ENCODE measurements around the gene VMAC.
A peak's percentile ranks its signal among the peaks of the same experiment; 100 is the strongest.
"Not testable (repeated sequence)": the region's sequence is repeated elsewhere in the genome, so short reads cannot be mapped to it uniquely, and the experiment has no call there.

VMAC gene, protein sequence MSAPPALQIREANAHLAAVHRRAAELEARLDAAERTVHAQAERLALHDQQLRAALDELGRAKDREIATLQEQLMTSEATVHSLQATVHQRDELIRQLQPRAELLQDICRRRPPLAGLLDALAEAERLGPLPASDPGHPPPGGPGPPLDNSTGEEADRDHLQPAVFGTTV

DNA sequence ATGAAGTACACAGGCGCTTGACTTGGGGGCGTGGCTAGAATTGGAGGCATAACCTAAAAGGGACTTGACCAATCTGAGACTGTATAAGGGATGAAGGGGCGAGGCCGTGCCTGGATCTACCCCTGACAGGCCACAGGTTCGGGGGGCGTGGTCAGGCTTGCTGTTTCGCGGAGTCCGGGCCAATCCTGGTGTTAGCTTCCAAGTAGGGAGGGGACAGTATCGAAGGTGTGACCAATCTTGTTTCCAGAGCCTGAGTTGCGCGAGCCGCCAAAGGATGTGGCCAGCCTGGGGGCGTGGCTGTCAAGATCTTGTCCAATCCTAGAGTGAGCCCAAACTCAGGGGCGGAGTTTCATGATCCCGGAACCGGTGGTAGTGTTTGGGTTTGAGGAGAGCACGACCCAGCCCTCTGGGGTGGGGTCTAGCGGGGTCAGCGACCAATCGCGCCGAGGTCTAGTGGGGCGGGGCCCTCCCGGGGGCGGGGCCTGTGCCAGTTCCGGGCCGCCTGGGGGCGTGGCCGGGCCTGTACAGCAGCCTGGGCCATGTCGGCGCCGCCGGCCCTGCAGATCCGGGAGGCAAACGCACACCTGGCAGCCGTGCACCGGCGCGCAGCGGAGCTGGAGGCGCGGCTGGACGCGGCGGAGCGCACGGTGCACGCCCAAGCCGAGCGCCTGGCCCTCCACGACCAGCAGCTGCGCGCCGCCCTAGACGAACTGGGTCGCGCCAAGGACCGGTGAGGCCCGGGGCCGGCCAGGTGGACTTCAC is at the start of gene VMAC:
VMAC (plus strand) TSS at position 521 of the 762 bp plus-strand sequence; CDS start at position 540, 19 bp downstream.
- DNase-seq = peak; percentile 100

DNA sequence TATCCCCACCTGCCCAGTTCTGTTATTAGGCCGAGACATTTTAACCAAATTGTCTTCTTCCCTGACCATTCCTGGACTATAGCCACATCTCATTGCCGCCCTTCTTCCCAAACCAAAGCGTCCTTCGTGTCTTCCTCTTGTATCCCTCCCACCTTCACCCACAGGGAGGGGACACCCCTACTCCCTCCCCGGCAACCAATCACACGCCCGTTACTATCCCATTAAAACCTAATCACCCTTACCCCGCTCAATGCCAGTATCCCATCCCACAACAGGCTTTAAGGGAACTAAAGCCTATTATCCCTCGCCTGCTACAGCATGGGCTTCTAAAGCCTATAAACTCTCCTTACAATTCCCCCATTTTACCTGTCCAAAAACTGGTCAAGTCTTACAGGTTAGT is 49.5 kb upstream of the VMAC start:
- DNase-seq = not testable (repeated sequence)

DNA sequence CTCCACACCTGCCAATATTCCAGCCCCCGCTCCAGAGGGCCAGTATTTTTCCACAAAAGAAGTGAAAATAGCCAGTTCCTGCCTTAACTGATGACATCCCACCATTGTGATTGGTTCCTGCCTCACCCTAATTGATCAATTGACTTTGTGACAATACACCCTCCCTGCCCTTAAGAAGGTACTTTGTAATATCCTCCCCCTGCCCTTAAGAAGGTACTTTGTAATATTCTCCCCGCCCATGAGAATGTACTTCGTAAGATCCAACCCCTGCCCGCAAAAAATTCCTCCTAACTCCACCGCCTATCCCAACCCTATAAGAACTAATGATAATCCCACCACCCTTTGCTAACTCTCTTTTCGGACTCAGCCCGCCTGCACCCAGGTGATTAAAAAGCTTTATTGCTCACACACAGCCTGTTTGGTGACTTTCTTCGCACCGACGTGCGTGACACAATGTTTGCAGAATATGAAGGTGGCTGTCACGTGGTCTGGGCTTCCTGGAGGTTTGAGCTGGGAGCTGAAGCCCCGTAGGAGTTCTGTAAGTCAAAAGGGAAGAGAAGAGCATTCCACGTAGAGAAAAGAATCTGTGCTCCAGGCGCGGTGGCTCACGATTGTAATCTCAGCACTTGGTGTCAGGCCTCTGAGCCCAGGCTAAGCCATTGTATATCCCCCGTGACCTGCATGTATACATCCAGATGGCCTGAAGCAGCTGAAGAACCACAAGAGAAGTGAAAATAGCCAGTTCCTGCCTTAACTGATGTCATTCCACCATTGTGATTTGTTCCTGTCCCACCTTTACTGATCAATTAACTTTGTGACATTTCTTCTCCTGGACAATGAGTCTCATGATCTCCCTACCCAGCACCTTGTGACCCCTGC is 47.2 kb upstream of the VMAC start:
- DNase-seq = no peak

DNA sequence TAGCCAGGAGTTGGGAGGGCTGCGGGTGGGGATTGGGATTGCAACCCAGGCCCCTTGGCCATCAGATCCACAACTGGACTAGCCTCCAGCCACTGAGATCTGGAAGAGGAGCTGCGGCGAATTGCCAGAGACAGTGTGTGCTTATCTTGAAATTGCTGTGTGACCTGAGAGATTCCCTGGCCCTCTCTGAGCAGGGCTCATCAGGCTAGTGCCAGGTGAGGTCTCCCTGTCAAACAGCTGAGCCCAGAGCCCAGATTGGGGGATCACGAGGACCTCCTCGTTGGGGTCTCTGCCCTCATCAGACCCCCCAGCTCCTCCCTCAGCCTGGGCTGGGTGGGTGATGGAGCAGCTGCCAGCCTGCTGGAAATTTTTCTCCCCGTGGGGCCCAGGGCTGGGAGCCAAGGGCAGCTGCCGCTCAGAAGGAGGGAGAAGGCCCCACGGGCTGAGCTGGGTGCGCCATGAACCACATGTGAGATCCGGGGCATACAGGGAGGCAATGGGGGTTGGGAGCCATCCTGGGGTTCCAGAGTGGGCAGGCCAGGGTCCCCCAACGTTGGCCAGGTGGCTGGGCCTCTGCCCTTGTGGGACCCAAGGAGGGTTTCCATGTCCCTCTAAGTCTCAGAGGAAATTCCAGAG is 41.5 kb upstream of the VMAC start:
- no peak for DNase-seq

DNA sequence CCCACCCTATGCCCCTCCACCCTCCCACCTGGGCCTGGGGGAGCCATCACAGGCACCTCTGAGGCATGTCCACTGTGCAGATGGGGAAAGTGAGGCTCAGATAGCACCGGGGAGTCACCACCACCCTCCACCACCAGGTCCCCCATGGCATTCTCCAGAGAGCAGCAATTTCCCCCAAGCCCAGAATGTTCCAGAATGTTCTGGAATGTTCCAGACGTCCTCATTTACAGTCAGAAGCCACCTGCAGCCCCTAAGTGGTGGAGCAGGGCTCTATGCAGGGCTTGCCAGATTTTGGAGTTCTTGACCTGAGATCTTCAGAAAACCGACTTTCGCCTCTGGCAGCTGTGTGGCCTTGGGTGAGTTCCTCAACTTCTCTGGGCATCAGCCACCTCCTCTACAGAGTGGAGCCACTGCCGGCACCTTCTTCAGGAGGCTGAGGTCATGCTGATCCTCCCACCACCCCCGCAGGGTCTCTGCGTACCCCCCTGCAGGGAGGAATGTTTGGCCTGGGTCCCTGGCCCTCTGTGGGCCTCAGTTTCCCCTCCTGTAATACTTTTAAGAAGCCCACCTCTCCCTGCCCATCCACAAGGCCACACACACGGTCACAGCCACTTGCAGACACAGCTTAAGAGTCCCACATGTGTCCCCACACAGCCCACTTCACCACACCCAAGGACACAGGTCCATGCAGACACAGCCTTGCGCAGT is 40.5 kb upstream of the VMAC start:
- DNase-seq = no peak

DNA sequence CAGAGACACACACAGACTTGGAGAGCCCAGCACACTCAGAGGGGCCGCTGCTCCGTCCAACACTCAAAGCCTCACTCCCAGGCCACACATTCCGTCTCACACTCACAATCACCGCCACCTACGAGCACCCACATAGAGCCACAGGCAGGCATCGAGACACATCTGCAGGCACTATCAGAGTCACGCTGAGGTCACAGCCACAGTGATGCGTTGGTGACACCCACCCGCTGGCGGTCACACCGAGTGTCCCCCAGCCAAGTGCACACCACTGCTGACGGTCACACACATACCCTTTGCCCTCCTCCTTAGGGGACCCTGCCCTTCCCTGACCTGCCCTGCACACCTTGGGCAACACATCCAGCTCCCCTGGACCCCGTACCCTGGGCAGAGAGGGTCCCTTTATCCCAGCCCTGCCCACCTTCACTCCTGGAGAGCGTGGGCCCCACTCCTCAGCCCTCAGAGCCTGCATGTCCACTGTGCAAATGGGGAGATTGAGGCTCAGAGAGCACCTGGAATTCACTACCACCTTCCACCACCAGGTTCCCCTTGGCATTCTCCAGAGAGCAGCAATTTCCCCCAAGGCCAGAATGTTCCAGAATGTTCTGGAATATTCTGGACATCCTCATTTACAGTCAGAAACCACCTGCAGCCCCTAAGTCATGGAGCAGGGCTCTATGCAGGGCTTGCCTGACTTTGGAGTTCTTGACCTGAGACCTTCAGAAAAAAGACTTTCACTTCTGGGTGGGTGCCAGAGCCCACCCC is 39.8 kb upstream of the VMAC start:
- DNase-seq = no peak

DNA sequence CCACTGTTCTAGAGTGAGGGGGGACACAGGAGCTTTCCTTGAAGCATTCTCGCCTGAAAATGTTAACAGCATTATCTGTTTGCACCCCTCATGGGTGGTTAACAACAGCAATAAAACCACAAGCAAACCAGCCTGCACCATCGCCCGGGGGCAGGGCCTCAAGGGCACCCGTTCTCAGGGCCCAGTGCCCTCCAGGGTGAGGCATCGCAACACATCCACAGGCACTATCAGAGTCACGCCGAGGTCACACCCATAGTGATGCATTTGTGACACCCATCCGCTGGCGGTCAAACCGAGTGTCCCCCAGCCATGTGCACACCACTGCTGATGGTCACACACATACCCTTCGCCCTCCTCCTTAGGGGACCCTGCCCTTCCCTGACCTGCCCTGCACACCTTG is 38.9 kb upstream of the VMAC start:
- no peak for DNase-seq

DNA sequence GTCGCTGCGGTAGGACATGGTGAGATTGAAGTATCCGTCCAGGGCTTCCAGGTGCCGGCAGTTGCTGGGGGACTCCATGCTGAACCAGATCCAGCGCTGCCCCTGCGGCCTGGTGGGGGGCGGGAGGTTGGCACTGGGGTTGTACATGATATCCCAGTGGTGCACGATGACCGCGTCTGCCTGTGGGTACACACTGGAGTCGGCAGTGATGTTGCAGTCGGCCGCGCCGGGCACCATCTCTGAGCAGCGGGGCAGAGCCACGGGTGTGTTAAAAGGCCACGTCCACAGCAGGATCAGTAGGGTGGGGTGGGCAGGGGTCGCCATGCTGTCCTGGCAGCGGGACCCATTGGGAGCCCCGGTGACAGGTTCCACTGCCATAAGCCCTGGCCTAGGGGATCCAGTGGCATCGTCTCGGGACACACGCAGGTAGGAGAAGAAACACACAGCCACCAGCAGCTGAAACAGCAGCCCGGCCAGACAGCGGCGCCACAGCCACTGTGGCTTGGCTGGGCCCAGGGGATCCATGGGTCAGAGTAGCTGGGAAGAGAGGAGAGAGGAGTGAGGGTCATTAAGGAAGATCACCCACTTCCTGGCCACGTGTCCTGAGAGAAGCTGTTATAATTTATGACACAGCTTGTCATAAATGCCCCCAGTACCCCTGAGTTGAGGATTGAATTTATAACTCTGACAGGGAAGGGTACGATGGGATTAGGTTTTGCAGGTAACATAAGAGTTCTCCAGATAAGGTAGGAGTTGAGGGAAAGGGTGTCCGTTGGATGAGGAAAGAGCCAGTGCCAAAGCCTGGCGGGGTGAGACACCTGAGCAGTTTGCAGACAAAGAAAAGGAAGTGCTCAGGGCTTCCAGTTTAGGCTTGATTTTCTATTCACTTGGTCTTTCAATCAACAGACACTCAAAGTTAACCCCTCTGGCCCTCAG is 37.2 kb upstream of the VMAC start:
- no peak for DNase-seq

DNA sequence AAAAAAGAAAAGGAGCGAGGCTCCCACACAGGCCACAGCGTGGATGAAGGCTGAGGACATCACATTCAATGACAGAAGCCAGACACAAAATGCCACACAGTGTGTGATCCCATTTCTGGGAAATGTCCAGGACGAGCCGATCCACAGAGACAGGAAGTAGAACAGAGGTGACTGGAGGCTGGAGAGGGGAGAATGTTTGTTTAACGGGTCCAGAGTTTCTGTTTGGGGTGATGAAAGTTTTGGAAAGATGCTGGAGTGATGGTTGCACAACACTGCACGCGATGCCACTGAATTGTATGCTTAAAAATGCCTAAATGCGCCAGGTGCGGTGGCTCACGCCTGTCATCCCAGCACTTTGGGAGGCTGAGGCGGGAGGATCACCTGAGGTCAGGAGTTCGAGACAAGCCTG is 33.7 kb upstream of the VMAC start:
- DNase-seq = no peak

DNA sequence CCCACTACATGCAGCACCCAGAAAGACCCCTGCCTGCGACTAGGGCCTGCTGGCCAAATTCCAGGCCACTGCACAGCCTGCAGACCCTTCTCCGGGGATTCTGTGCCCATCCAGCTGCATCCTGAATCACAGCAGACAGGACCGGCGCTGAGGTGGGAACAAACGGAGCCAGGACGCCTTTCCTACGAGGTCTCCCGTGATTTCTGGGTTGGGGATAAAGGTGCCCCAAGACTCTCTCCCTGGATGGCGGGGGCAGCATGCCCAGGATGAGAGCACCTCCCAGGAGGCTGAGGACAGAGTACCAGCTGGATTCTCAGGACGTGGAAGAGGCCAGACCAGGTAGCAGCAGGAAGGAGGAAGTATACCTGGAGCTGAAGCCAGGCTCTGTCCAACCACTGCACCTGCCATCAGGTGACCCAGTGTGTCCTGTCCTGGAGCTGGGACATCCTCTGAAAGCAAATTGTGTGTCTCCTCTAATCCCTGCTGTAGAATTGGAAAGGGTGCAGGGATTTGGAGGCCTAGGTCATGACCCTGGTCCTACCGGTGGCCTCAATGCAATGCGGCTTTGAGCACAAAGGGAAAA is 31.0 kb upstream of the VMAC start:
- no peak for DNase-seq

DNA sequence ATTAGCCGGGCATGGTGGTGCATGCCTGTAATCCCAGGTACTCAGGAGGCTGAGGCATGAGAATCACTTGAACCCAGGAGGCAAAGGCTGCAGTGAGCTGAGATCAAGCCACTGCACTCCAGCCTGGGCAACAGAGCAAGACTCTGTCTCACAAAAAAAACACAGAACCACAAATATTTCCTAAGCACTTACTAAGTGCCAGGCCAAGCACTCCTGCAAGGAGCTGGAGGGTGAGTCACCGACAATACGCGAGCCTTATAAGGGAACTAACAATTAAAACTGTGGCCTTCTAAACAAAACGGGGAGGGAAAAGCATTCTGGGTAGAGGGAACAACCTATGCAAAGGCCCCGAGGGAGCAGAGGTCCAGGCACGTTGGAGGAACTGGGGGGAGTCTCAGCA is 30.2 kb upstream of the VMAC start:
- DNase-seq = not testable (repeated sequence)

DNA sequence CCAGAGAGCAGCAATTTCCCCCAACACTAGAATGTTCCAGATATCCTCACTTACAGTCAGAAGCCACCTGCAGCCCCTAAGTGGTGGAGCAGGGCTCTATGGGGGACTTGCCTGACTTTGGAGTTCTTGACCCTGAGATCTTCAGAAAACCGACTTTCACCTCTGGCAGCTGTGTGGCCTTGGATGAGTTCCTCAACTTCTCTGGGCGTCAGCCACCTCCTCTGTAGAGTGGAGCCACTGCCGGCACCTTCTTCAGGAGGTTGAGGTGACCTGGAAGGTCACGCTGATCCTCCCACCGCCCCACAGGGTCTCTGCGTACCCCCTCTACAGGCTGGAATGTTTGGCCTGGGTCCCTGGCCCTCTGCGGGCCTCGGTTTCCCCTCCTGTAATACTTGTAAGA is 27.2 kb upstream of the VMAC start:
- no peak for DNase-seq

DNA sequence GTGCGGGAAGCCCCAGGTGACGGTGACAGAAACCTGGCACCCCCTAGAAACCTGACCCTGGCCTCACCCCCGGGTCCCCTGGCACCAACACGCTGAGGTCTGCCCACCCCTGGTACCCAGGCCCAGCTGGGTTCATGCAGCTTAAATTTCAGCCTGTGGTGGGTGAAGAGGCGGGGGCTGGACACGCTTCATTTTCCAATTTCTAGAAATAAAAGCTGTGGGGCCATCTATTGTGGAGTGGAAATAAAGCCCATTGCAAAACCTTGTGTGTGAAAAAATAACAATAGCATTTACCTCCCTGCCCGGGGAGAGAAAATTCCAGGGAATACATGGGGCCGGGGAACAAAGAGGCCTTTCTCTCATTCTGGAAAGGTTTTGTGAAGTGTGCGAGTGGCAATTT is 26.8 kb upstream of the VMAC start:
- no peak for DNase-seq

DNA sequence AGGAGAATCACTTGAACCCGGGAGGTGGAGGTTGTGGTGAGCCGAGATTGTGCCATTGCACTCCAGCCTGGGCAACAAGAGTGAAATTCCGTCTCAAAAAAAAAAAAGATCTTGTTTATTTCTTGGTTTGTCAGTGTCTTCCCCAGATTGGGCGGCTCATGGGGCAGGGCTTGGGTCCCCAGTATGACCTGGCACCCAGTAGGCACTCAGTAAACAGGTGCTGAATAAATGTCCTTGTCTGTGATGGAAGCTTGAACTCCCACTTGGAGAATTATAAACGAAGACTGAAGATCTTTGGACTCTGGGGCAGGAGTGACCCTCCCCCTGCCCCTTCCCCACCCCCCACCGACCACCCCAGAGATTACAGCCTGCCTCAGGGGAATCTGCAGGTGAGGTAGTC is 24.5 kb upstream of the VMAC start:
- no peak for DNase-seq

DNA sequence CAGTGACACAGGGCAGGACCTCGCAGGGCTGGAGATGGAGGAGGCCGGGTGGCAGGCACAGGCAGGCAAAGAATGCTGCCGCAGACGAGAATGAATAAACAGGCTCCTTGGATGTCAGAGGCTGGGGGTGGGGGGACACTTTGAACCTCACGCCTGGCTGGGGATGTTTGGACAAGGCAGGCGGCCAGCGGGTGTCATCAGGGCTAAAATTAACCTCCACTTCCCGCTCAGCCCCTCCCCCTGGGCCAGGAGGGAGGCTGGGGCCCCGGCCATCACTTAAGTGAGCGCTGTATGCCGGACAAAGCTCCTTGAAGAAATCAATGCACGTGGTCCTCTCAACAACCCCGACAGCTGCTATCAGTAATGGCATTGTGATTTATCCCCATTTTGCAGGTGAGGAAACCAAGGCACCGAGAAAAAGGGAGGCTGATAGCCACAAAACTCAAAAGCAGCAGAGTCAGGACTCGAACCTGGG is 24.0 kb upstream of the VMAC start:
- no peak for DNase-seq

DNA sequence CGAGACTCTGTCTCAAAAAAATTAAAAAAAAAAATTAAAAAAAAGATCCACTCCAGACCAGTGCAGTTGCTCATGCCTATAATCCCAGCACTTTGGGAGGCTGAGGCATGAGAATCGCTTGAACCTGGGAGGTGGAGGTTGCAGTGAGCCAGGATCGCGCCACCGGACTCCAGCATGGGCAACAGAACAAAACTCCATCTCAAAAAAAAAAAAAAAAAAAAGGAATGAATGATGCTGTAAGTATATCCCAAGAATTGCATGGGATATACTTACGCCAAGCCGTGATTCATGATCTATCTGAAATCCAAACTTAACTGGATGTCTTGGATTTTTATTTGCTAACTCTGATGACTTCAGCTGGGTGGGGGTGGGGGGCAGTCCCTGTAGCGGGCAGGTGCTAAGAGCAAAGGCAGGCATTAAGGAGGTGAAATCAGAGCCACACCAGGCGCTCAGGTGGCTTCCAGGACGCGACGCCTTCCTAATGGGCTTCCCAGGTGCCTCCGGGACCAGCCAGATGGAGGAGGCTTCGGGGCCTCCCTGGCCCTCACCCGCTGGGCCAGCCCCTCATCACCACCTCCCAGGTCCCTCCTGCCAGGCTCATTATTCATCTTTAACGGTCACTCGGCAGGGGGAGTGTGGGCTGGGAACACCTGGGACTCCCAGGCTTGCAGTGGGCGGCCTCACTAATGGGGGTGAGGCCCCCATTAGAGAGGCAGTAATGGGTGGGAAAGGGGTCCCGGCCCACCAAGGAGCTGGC is 23.0 kb upstream of the VMAC start:
- DNase-seq = no peak

DNA sequence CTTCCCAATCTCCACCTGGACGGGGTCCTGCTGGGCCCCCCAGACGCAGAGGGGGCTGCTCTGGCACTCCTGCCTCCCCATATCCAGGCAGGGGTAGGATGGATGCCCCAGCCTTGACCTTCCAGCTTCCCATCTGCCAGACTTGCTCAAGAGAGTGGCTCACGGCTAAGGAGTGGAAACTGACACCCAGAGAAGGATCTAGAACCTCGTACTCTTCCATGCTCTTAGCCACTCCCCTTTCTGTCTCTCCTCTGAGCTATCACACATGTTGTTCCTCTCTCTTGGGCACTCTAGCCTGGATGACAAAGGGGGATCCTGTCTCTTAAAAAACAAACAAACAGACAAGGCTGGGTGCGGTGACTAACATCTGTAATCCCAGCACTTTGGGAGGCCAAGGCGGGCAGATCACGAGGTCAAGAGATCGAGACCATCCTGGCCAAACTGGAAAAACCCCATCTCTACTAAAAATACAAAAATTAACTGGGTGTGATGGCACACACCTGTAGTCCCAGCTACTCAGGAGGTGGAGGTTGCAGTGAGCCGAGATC is 22.2 kb upstream of the VMAC start:
- DNase-seq = no peak

DNA sequence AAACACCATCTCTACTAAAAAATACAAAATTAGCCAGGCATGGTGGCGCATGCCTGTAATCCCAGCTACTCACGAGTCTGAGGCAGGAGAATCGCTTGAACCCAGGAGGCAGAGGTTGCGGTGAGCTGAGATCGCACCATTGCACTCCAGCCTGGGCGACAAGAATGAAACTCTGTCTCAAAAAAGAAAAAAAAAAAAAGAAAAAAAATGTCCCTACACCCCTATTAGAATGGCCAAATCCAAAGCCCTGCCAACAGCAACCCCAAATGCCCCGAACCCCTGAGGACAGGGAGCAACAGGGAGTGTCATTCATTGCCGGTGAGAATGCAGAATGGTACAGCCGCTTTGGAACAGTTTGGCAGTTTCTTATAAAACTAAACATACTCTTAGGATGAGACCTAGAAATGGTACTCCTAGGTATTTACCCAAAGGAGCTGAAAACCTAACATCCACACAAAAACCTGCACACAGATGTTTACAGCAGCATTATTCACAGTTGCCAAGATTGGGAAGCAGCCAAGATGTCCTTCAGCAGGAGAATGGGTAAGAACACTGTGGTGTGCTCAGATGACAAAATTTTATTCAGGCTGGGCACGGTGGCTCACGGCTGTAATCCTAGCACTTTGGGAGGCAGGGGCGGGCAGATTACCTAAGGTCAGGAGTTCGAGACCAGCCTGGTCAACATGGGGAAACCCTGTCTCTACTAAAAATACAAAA is 21.4 kb upstream of the VMAC start:
- DNase-seq = not testable (repeated sequence)

Data from bone marrow (tissue), 2 donors.